Measurements from ENCODE around the gene CCDC92B.

The CCDC92B gene

DNA sequence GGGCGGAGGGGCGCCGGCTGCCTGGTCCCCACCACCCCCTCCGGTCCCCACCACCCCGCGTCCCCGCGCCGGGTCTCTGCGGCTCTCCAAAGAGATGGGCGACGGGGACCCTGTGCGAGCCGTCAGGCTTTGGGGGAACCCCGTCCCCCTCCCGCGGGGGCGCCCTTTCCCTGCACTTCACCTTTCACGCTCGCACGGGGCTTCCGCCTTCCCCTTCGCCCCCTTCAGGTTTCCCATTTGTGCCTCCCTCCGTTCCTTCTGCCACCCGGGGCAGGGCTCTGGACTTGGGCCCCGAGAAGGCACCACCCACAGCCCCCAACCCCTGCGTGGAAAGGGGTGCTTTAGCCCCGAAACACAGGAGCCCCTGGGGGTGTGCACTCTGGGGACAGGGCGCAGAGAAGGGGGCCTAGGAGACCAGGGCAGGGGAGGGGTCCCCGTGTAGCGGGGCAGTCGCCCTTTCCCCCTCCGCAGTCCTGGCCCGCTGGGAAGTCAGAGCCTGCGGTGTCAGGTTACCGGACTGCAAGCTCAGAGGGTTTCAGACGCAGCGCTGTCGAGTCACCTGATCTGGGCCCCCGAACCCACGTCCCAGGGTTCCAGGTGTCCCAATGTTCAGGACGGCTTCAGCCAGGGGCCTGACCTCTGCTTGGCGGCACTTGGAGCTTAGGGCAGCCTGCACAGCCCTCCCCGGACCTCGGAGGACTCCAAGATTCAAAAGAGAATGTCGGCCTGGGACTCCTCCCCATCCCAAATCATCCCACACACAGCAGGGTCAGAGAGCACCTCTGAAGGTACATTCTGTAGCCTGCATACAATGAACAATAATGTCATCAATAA is 6.7 kb upstream of the CCDC92B start:
- in situ Hi-C loops (cut with MboI; ENCODE audit: low sequenced_read_pairs), result no loop called here
- Histone ChIP-seq H3K4me3 (peak overlapping the region; percentile 33), H3K4me1 (no peaks in the 10 kb centered on the region; the same call in 1 of the 2 replicates), H3K27me3 (ENCODE audit: low read depth) (no peaks in the 10 kb centered on the region), H3K36me3 (replicated peaks) (no peaks in the 10 kb centered on the region), H3K9me3 (no peaks in the 10 kb centered on the region)
- peak; percentile 8 to 63 for DNase-seq (ENCODE audit: low spot score in 2 of 2)

DNA sequence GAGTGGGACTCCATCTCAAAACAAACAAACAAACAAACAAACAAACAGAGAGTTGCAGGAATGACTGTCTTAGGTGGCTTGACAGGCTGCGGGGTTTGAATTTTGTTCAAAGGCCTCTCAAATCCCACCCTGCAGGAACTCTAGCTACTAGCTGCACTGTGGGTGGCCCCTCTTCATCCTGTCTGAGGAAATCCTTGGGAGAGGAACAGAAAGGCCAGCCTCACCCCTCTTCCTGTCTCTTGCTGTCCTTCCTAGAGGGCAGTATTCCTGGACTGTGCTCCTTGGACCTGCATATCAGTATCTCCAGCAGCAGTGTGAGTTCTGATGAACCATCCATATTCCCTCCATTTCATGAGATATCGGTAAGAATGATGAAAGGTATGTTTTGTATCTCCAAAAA is 2.0 kb upstream of the CCDC92B start:
- H3K4me1 ChIP-seq, result no peaks in the 10 kb centered on the region; the same call in 1 of the 2 replicates
- no peaks in the 10 kb centered on the region for H3K36me3 ChIP-seq (replicated peaks)
- H3K9me3 ChIP-seq, result no peaks in the 10 kb centered on the region
- in situ Hi-C loops (cut with MboI; ENCODE audit: low sequenced_read_pairs), result no loop called here
- DNase-seq (ENCODE audit: low spot score in 2 of 2), result no peak
- no peak overlapping the region for H3K4me3 ChIP-seq
- peaks cover 23% of the 10 kb centered on the region; the same call in 1 of the 2 replicates for H3K27me3 ChIP-seq (ENCODE audit: low read depth)

DNA sequence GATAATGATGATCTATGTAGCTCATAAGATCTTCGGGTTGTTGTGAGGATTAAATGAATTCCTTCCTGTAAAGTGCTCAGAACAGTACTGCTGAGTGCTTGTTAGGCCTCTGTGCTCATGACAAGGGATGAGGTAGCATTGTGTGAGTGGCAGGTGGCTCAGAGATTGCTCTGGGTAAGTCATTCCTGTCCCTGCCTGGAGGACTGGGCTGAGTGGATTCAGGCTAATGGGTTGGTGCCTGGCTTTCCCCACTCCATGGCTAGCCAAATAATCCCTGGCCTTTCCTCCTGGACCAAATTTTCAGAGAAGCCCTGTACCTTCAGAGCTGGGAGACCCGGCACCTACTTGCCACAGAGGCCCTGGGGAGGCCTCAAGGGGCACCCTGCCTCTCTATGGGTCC is 1.3 kb upstream of the CCDC92B start:
- H3K36me3 ChIP-seq (replicated peaks), result no peaks in the 10 kb centered on the region
- DNase-seq (ENCODE audit: low spot score in 2 of 2), result no peak
- peaks cover 25% of the 10 kb centered on the region; the same call in 1 of the 2 replicates for H3K27me3 ChIP-seq (ENCODE audit: low read depth)
- no peaks in the 10 kb centered on the region for H3K9me3 ChIP-seq
- no peaks in the 10 kb centered on the region for H3K4me1 ChIP-seq
- in situ Hi-C loops (cut with MboI; ENCODE audit: low sequenced_read_pairs), result no loop called here
- H3K4me3 ChIP-seq, result no peak overlapping the region

DNA sequence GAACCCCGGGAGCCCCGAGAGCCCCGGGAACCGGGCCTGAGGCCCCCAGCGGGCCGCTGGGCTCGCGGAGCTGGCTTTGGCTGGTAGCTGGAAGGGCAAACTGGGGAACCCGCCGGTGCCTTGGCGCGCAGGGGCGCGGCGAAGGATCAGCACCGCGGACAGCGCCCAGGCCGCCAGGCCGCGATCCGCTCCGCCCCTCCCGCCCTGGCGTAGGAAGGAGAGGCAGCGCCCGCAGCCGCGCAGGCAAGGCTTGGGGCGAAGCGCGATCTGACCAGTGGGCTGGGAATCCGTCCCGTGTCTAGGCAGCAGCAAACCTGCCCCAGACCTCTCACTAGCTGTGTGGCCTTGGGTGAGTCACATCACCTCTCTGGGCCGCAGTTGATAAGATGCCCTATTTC is 331 bp upstream of the CCDC92B start:
- no peaks in the 10 kb centered on the region for H3K9me3 ChIP-seq
- DNase-seq (ENCODE audit: low spot score in 2 of 2), result peak; percentile 59 to 85
- in situ Hi-C loops (cut with MboI; ENCODE audit: low sequenced_read_pairs), result no loop called here
- no peaks in the 10 kb centered on the region for H3K4me1 ChIP-seq
- peaks cover 33% of the 10 kb centered on the region for H3K27me3 ChIP-seq (ENCODE audit: low read depth)
- H3K36me3 ChIP-seq (replicated peaks), result no peaks in the 10 kb centered on the region
- H3K4me3 ChIP-seq, result no peak overlapping the region; the same call in 1 of the 2 replicates

DNA sequence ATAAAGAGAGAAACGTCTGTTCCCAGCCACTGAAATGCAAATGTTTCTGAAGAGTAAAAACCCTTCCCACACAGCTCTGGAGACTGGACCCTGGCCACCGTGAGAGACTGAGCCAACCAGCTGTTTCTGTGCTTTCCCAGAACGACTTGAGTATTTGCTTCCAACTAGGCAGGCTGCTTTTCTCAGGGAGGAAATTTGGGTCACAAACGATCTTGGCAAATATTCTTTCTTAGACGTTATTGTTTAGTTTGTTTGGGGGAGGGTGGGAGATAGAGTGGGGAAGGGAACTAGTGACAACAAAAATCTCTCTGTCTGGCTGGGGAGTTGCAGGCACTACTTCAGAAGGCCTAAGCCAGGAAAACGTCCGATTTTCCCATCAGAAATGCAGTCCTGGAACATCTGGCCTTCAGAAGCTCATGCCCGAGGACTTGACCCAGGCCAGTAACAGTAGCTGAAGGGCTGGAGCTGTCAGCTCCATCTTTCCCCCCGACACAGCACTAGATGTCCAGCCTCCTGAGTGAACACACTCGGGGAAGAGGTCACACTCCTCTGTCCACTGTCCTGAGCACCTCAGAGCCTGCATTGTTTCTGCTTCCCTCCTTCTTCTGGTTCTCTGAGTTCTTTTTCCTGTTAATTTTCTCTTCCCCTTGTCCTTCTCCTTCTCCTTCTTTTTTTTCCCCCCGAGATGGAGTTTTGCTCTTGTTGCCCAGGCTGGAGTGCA is 4.0 kb downstream of the CCDC92B start:
- DNase-seq (ENCODE audit: low spot score in 2 of 2), result no peak
- H3K4me1 ChIP-seq, result no peaks in the 10 kb centered on the region

DNA sequence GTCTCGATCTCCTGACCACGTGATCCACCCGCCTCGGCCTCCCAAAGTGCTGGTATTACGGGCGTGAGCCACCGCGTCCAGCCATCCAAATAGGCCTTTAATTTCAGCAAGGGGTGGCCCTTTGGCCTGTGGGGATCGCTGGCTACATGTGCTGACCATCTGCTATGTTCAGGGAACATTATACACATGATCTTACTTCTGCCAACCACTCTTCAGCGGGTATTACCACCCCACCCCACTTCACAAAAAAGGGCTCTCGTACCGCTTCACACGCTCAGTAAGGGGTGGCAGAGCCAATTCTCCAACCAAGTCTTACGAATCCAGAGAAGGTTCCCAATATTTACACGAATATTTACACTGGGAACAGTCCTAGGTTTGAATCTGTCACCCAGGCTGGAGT is 11.8 kb downstream of the CCDC92B start:
- no peak for DNase-seq (ENCODE audit: low spot score in 2 of 2)
- H3K27me3 ChIP-seq (ENCODE audit: low read depth), result peaks cover 3% of the 10 kb centered on the region; the same call in 1 of the 2 replicates
- in situ Hi-C loops (cut with MboI; ENCODE audit: low sequenced_read_pairs), result no loop called here
- H3K4me1 ChIP-seq, result no peaks in the 10 kb centered on the region
- H3K9me3 ChIP-seq, result no peaks in the 10 kb centered on the region
- H3K36me3 ChIP-seq (replicated peaks), result no peaks in the 10 kb centered on the region
- H3K4me3 ChIP-seq, result no peak overlapping the region

More for the DNA sequence above, 4.0 kb downstream of the CCDC92B start:
- Histone ChIP-seq H3K9me3 (no peaks in the 10 kb centered on the region), H3K27me3 (ENCODE audit: low read depth) (peaks cover 47% of the 10 kb centered on the region), H3K36me3 (replicated peaks) (no peaks in the 10 kb centered on the region), H3K4me3 (no peak overlapping the region)
- in situ Hi-C loops (cut with MboI; ENCODE audit: low sequenced_read_pairs), result no loop called here

DNA sequence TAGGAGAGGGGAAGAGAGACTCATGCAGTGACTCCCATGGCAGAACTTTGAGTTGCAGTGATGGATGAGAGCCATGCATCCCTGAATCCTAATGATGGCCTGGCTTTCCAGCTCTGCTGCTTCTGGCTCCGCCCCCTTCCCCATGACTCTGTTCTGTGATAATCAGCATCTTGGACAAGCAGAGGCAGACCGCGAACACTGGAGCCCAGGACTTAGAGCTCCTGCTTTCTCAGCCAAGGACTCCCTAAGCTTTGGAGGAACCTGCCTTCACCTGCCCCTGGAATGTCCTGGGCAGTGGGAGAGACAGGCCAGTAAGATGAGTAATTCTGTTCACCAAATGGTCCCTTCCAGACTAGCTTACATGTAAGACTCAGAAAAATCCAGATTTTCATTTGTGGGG is 12.5 kb downstream of the CCDC92B start:
- no peaks in the 10 kb centered on the region for H3K4me1 ChIP-seq
- in situ Hi-C loops (cut with MboI; ENCODE audit: low sequenced_read_pairs), result no loop called here
- H3K9me3 ChIP-seq, result no peaks in the 10 kb centered on the region
- peak in 1 of 2 experiments; percentile 36 for DNase-seq (ENCODE audit: low spot score in 2 of 2)
- H3K27me3 ChIP-seq (ENCODE audit: low read depth), result no peaks in the 10 kb centered on the region
- no peaks in the 10 kb centered on the region for H3K36me3 ChIP-seq (replicated peaks)
- H3K4me3 ChIP-seq, result no peak overlapping the region

DNA sequence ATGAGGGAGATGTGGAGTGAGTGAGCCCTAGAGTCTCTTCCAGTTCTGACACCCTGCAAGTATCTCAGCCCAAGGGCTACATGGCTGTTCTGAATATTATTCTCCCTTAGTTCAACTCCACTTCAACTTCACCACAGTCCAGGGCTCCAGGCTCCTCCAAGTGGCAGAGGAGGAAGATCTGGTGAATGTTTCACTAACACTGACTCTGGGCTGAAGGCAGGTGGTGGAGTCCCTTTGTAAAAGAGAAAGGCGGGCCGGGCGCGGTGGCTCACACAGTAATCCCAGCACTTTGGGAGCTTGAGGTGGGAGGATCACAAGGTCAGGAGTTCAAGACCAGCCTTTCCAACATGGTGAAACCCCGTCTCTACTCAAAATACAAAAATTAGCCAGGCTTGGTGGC is 13.6 kb downstream of the CCDC92B start:
- Histone ChIP-seq H3K36me3 (replicated peaks) (no peaks in the 10 kb centered on the region), H3K27me3 (ENCODE audit: low read depth) (0 out of 2 replicates have a peak, but pooled peaks cover under 1% of the 10 kb centered on the region), H3K4me1 (no peaks in the 10 kb centered on the region), H3K9me3 (no peaks in the 10 kb centered on the region), H3K4me3 (no peak overlapping the region)
- in situ Hi-C loops (cut with MboI; ENCODE audit: low sequenced_read_pairs), result no loop called here
- DNase-seq (ENCODE audit: low spot score in 2 of 2), result no peak

DNA sequence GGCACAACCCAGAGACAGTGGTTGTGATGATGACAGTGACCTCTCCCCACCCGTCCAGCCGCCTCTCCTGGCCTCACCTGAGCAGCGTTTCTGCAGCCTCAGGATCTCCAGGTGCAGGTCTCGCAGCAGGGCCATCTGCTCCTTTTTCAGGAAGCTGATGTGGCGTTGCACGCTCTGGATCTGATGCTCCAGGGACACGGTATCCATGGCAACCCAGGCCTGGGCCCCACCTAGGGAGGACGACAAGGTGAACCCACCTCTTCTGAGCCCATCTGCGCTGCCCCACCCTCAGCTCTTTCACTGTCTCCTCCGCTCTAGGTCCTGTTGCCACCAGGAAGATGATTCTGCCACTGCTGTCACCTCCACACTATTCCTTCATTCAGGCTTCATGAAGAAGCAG is 14.5 kb downstream of the CCDC92B start:
- H3K36me3 ChIP-seq (replicated peaks), result no peaks in the 10 kb centered on the region
- DNase-seq (ENCODE audit: low spot score in 2 of 2), result no peak
- 0 out of 2 replicates have a peak, but pooled peaks cover 3% of the 10 kb centered on the region for H3K27me3 ChIP-seq (ENCODE audit: low read depth)
- in situ Hi-C loops (cut with MboI; ENCODE audit: low sequenced_read_pairs), result no loop called here
- no peak overlapping the region for H3K4me3 ChIP-seq
- no peaks in the 10 kb centered on the region for H3K9me3 ChIP-seq
- H3K4me1 ChIP-seq, result no peaks in the 10 kb centered on the region

DNA sequence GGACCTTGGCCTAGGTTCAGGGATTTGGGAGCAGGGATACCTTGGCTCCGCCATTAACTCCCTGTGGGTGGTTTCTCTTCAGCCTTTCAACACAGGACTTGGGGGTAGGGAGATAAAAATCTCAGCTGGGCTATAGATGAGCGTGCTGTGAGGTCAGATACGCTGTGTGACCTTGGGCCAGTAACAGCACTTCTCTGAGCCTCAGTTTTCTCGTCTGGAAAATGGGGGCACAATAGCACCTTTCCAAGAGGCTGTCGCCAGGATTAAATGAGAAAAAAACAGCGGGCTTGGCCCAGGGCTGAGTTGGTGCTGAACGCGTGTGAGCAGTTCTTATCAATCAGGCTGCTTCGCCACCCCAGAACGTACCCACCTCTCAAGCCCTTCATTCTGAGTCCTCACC is 17.6 kb downstream of the CCDC92B start:
- Histone ChIP-seq H3K27me3 (ENCODE audit: low read depth) (0 out of 2 replicates have a peak, but pooled peaks cover 3% of the 10 kb centered on the region), H3K36me3 (replicated peaks) (no peaks in the 10 kb centered on the region)
- in situ Hi-C loops (cut with MboI; ENCODE audit: low sequenced_read_pairs), result no loop called here

DNA sequence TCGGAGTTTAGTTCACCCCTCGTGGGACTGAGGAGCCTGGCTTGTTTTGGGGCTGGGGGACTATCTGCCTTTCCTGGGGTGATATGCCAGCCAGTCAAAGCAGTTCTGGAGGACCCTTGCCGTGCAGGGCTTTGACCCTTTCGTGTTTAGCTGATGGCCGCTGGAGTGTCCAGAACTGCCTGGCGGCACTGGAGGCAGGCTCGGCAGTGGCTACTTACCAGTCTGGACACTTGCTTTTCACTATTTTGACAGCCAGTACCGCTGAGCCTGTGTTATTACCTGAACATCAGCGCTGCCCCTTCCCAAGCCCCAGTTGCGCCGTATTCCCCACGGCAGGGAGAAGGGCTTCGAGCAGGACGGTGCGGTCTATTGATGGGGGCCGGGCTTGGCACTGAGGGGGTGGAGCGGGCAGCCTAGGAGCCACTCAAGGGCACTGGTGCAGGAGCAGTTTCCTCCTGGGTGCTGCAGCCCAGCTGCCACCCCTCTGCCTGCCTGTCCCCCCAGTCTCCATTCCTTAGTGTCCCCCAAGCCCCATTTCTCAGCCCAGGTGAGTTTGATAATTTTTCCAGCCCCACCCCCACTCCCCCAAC is 18.6 kb downstream of the CCDC92B start:
- no peaks in the 10 kb centered on the region for H3K36me3 ChIP-seq (replicated peaks)
- H3K27me3 ChIP-seq (ENCODE audit: low read depth), result 0 out of 2 replicates have a peak, but pooled peaks cover 3% of the 10 kb centered on the region
- no peak overlapping the region for H3K4me3 ChIP-seq
- in situ Hi-C loops (cut with MboI; ENCODE audit: low sequenced_read_pairs), result no loop called here
- no peaks in the 10 kb centered on the region for H3K4me1 ChIP-seq
- DNase-seq (ENCODE audit: low spot score in 2 of 2), result no peak
- H3K9me3 ChIP-seq, result no peaks in the 10 kb centered on the region

More for the DNA sequence above, 17.6 kb downstream of the CCDC92B start:
- Histone ChIP-seq H3K4me3 (no peak overlapping the region), H3K4me1 (no peaks in the 10 kb centered on the region), H3K9me3 (no peaks in the 10 kb centered on the region)
- no peak for DNase-seq (ENCODE audit: low spot score in 2 of 2)

DNA sequence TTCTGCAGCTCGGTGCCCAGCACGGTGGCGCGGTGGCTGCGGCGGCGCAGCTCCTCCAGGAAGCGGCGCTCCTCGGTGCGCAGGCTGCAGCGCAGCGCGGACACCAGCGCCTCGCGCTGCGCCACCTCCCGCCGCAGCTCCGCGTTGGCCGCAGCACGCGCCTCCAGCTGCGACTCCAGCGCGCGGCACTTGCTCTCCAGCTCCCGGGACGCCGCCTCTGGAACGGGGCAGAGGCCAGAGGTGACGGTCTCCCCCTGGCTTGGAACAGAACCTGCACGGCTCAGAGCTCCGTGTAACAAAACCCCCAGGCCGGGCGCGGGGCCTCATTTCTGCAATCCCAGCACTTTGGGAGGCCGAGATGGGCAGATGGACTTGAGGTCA is 24.7 kb downstream of the CCDC92B start:
- peak; percentile 31 to 60 for DNase-seq (ENCODE audit: low spot score in 2 of 2)
- Histone ChIP-seq H3K9me3 (no peaks in the 10 kb centered on the region), H3K4me3 (no peak overlapping the region), H3K27me3 (ENCODE audit: low read depth) (peaks cover 6% of the 10 kb centered on the region; the same call in 1 of the 2 replicates), H3K36me3 (replicated peaks) (no peaks in the 10 kb centered on the region), H3K4me1 (no peaks in the 10 kb centered on the region)
- in situ Hi-C loops (cut with MboI; ENCODE audit: low sequenced_read_pairs), result no loop called here

DNA sequence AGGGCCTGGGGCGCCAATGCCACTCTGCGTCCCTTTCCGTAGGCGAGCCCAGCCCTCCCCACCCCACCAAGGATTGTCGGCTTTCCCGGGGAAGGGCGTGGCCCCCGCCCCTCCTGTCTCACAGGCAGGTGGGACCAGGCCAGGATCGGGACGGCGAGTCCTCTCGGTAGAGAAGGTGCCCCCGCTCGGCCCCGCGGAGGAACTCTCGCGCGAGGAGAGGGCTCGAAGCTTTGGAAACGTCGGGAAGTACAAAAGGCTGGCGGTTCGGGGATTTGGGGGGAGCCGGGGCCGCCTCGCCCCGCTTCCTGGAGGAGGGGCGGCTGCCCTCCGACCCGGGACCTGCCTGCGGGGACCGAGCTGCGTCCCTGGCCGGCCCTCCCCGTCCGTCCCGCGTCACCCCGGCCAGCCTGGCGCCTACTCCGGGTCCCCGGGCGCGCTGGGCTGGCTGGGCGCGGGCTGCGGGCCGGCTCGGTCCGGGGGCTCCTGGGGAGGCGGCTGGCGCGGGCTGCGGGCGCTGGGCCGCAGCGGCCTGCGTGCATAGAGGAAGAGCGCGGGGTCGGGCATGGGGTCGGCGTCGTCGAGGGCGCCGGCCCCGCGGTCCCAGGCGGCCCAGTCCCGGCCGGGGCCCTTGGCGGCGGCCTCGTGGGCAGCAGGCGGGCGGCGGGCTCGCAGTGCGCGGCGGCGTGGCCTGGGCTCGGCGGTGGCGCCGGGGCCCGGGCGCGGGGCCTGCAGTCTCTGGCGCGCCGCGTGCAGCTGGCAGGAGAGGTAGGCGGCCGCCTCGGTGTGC is 25.3 kb downstream of the CCDC92B start:
- peaks cover 6% of the 10 kb centered on the region; the same call in 1 of the 2 replicates for H3K27me3 ChIP-seq (ENCODE audit: low read depth)
- no peaks in the 10 kb centered on the region for H3K4me1 ChIP-seq
- in situ Hi-C loops (cut with MboI; ENCODE audit: low sequenced_read_pairs), result no loop called here
- no peaks in the 10 kb centered on the region for H3K9me3 ChIP-seq
- no peak for DNase-seq (ENCODE audit: low spot score in 2 of 2)
- no peak overlapping the region for H3K4me3 ChIP-seq
- no peaks in the 10 kb centered on the region for H3K36me3 ChIP-seq (replicated peaks)
